H9 (cell line): ENCODE data around the gene APOL4. TPM values are rescaled to one million over a fixed set of nuclear protein-coding genes. Genes with fewer than 3 reads are reported as not detected.
"Not testable (repeated sequence)": the region's sequence is repeated elsewhere in the genome, so short reads cannot be mapped to it uniquely, and the experiment has no call there.

ENCODE experiments used
- DNase-seq: peaks from one replicate; pipeline ENCODE4 v3.0.0-alpha.2; 2017
- H2AFZ ChIP-seq: one replicate; pipeline ENCODE4 v1.6.1; 2013; ENCODE audit warnings: mild to moderate bottlenecking, low read length, control low read depth, moderate library complexity
- H2AK5ac ChIP-seq: 2 replicates; pipeline ENCODE4 v1.6.1; 2013; ENCODE audit warnings: low read length, control low read depth, mixed read lengths; ENCODE audit not compliant: insufficient read length
- H2BK120ac ChIP-seq: one replicate; pipeline ENCODE4 v1.6.1; 2013; ENCODE audit warnings: low read depth, mild to moderate bottlenecking, low read length, control low read depth, inconsistent platforms; ENCODE audit not compliant: poor library complexity, severe bottlenecking
- H2BK12ac ChIP-seq: 2 replicates; pipeline ENCODE4 v1.6.1; 2013; ENCODE audit warnings: low read length, control low read depth, mixed read lengths, low read depth; ENCODE audit not compliant: insufficient read length
- H2BK15ac ChIP-seq: 2 replicates; pipeline ENCODE4 v1.6.1; 2013; ENCODE audit warnings: low read depth, low read length, control low read depth
- H2BK20ac ChIP-seq: one replicate; pipeline ENCODE4 v1.6.1; 2013; ENCODE audit warnings: low read depth, mild to moderate bottlenecking, low read length, control low read depth, inconsistent platforms; ENCODE audit not compliant: poor library complexity, severe bottlenecking
- H2BK5ac ChIP-seq: 2 replicates; pipeline ENCODE4 v1.6.1; 2013; ENCODE audit warnings: low read length, control low read depth, mixed read lengths; ENCODE audit not compliant: insufficient read length
- H3K14ac ChIP-seq: 2 replicates; pipeline ENCODE4 v1.6.1; 2013; ENCODE audit warnings: low read length, control low read depth; ENCODE audit not compliant: insufficient read depth
- H3K18ac ChIP-seq: 2 replicates; pipeline ENCODE4 v1.6.1; 2013; ENCODE audit warnings: low read depth, mild to moderate bottlenecking, mixed read lengths, low read length, control low read depth; ENCODE audit not compliant: insufficient read length
- H3K23ac ChIP-seq: 2 replicates; pipeline ENCODE4 v1.6.1; 2013; ENCODE audit warnings: low read length, control low read depth, mixed read lengths, low read depth; ENCODE audit not compliant: insufficient read length
- H3K23me2 ChIP-seq: 2 replicates; pipeline ENCODE4 v1.6.1; 2013; ENCODE audit warnings: low read depth, mild to moderate bottlenecking, mixed read lengths, low read length, control low read depth; ENCODE audit not compliant: insufficient read length, poor library complexity, severe bottlenecking
- H3K27ac ChIP-seq: 2 replicates; pipeline ENCODE4 v1.5.1; 2013; ENCODE audit warnings: low read length, control low read depth, mixed read lengths, low read depth; ENCODE audit not compliant: insufficient read length
- H3K27me3 ChIP-seq: 2 replicates; pipeline ENCODE4 v1.6.1; 2013; ENCODE audit warnings: low read length, control low read depth, inconsistent platforms; ENCODE audit not compliant: insufficient read depth
- H3K4ac ChIP-seq: 2 replicates; pipeline ENCODE4 v1.6.1; 2013; ENCODE audit warnings: low read depth, mild to moderate bottlenecking, control low read depth, inconsistent platforms, low read length, moderate library complexity
- H3K4me1 ChIP-seq: 2 replicates; pipeline ENCODE4 v1.6.1; 2013; ENCODE audit warnings: low read length, control low read depth, inconsistent platforms; ENCODE audit not compliant: insufficient read depth
- H3K4me2 ChIP-seq: 2 replicates; pipeline ENCODE4 v1.6.1; 2013; ENCODE audit warnings: low read length, control low read depth, mixed read lengths; ENCODE audit not compliant: insufficient read length, insufficient read depth
- H3K56ac ChIP-seq: 2 replicates; pipeline ENCODE4 v1.6.1; 2013; ENCODE audit warnings: low read depth, mild to moderate bottlenecking, mixed read lengths, low read length, control low read depth; ENCODE audit not compliant: insufficient read length
- H3K79me1 ChIP-seq: 2 replicates; pipeline ENCODE4 v1.6.1; 2013; ENCODE audit warnings: low read depth, mild to moderate bottlenecking, moderate library complexity, low read length, control low read depth, inconsistent platforms; ENCODE audit not compliant: insufficient read depth, poor library complexity, severe bottlenecking
- H3K79me2 ChIP-seq: 2 replicates; pipeline ENCODE4 v1.6.1; 2013; ENCODE audit warnings: low read length, control low read depth, inconsistent platforms; ENCODE audit not compliant: insufficient read depth
- H3K9ac ChIP-seq: 2 replicates; pipeline ENCODE4 v1.6.1; 2013; ENCODE audit warnings: low read length, control low read depth, mixed read lengths; ENCODE audit not compliant: insufficient read length; ENCODE audit errors: extremely low read depth
- H3K9me3 ChIP-seq: one replicate; pipeline ENCODE4 v1.6.1; 2013; ENCODE audit warnings: low read depth, low read length, inconsistent platforms; ENCODE audit not compliant: control insufficient read depth
- H3T11ph ChIP-seq: one replicate; pipeline ENCODE4 v1.6.1; 2013; ENCODE audit warnings: mild to moderate bottlenecking, low read length, control low read depth, inconsistent platforms
- H4K20me1 ChIP-seq: one replicate; pipeline ENCODE4 v1.6.1; 2013; ENCODE audit not compliant: control insufficient read depth, insufficient read length, insufficient read depth
- H4K5ac ChIP-seq: 2 replicates; pipeline ENCODE4 v1.6.1; 2013; ENCODE audit warnings: low read depth, mild to moderate bottlenecking, mixed read lengths, low read length, control low read depth; ENCODE audit not compliant: insufficient read length
- H4K8ac ChIP-seq: replicated peaks from 2 replicates; pipeline ENCODE4 v1.6.1; 2013; ENCODE audit warnings: low read length, control low read depth, mixed read lengths, low read depth; ENCODE audit not compliant: insufficient read length
- H4K91ac ChIP-seq: 2 replicates; pipeline ENCODE4 v1.6.1; 2013; ENCODE audit warnings: low read depth, mild to moderate bottlenecking, moderate library complexity, mixed read lengths, low read length, control low read depth; ENCODE audit not compliant: insufficient read length
- H3K27ac Mint-ChIP-seq, 3 experiments: 2 replicates in 2 of 3; 3 replicates in 1 of 3; pipeline ENCODE4 v1.8.0; 2020 to 2021; ENCODE audit warnings: mixed read lengths in 3 of 3, mild to moderate bottlenecking in 1 of 3, moderate library complexity in 1 of 3
- H3K27me3 Mint-ChIP-seq: 2 replicates; pipeline ENCODE4 v1.8.0; 2021; ENCODE audit warnings: low read depth, mild to moderate bottlenecking, moderate library complexity, mixed read lengths
- H3K36me3 Mint-ChIP-seq, 3 experiments: 2 replicates in 2 of 3; 3 replicates in 1 of 3; pipeline ENCODE4 v1.8.0; 2020 to 2021; ENCODE audit warnings: low read depth in 3 of 3, mixed read lengths in 3 of 3; ENCODE audit not compliant: insufficient read depth in 1 of 3
- H3K4me1 Mint-ChIP-seq, 2 experiments: 2 replicates each; pipeline ENCODE4 v1.8.0; 2020; ENCODE audit warnings: mixed read lengths in 2 of 2
- H3K4me3 Mint-ChIP-seq, 2 experiments: 2 replicates in 1 of 2; 3 replicates in 1 of 2; pipeline ENCODE4 v1.8.0; 2020 to 2021; ENCODE audit warnings: mild to moderate bottlenecking in 2 of 2, mixed read lengths in 2 of 2, moderate library complexity in 1 of 2
- H3K9me3 Mint-ChIP-seq, 2 experiments: 2 replicates in 1 of 2; 3 replicates in 1 of 2; pipeline ENCODE4 v1.8.0; 2020; ENCODE audit warnings: mild to moderate bottlenecking in 2 of 2, mixed read lengths in 2 of 2, moderate library complexity in 1 of 2
- CTCF ChIP-seq: fragments of 200-600 bp; sonication (generic); conservative IDR thresholded peaks from 3 replicates; pipeline ENCODE4 v1.8.0; 2021; ENCODE audit warnings: antibody characterized with exemption, mild to moderate bottlenecking
- WGBS: extraction: QIAGEN DNeasy Blood & Tissue Kit; methylation state at CpG from one replicate; pipeline ENCODE4 v1.1.7; 2013; ENCODE audit warnings: missing lambda C conversion rate, low lambda C conversion rate, mixed read lengths; ENCODE audit not compliant: insufficient read length; ENCODE audit errors: extremely low coverage; 5-methylcytosine and 5-hydroxymethylcytosine counted together
- total RNA-seq: library from RNA; stranded (reverse); gene quantifications from 2 replicates; pipeline ENCODE4 v1.2.1, GENCODE V29; 2021

APOL4 gene
- total RNA-seq, 1 experiment from 2014 or later: not detected

GRCh38 chr22:36206255-36206654 is 4.6 kb upstream of the APOL4 start:
- Histone ChIP-seq H3K79me2 (no peaks in the 10 kb centered on the region), H4K5ac (no peak overlapping the region), H3K4me1 (no peaks in the 10 kb centered on the region), H4K20me1 (no peaks in the 10 kb centered on the region), H3K23me2 (no peaks in the 10 kb centered on the region), H2BK12ac (no peak overlapping the region), H3T11ph (no peak overlapping the region), H4K91ac (no peak overlapping the region), H2BK5ac (no peak overlapping the region), H3K9me3 (no peaks in the 10 kb centered on the region), H3K27me3 (no peaks in the 10 kb centered on the region), H2AK5ac (no peak overlapping the region), H2BK15ac (no peak overlapping the region), H3K4me2 (no peak overlapping the region), H2BK20ac (no peak overlapping the region), H3K14ac (no peak overlapping the region), H3K4ac (no peak overlapping the region), H3K18ac (no peak overlapping the region), H2AFZ (no peak overlapping the region), H3K79me1 (no peaks in the 10 kb centered on the region), H2BK120ac (no peak overlapping the region), H4K8ac (no peak overlapping the region), H3K9ac (no peak overlapping the region), H3K56ac (no peak overlapping the region), H3K27ac (no peak overlapping the region), H3K23ac (no peak overlapping the region)
- H3K27ac Mint-ChIP-seq: no peak overlapping the region
- no peak overlapping the region for H3K4me3 Mint-ChIP-seq
- no peak for TF ChIP-seq CTCF
- peaks cover 20 to 28% of the 10 kb centered on the region in 2 experiments for H3K4me1 Mint-ChIP-seq
- no peak for DNase-seq
- H3K27me3 Mint-ChIP-seq: peaks cover 11% of the 10 kb centered on the region
- H3K9me3 Mint-ChIP-seq: peaks cover 9 to 24% of the 10 kb centered on the region in 2 experiments
- no peaks in the 10 kb centered on the region; a peak in 2 of 7 replicates for H3K36me3 Mint-ChIP-seq
- no CpG with 5 or more reads among the region's 1 CpG for WGBS

- Mint-ChIP-seq H3K27me3 (peaks cover 11% of the 10 kb centered on the region), H3K9me3 (peaks cover 9 to 18% of the 10 kb centered on the region in 2 experiments), H3K4me1 (peaks cover 18 to 32% of the 10 kb centered on the region in 2 experiments)
- H2BK20ac ChIP-seq, H2BK5ac ChIP-seq, H2BK120ac ChIP-seq, DNase-seq, H3K14ac ChIP-seq, H3K4me2 ChIP-seq, H3K4ac ChIP-seq, H2AK5ac ChIP-seq, H4K5ac ChIP-seq, H3T11ph ChIP-seq, H3K18ac ChIP-seq, H3K9me3 ChIP-seq, H3K56ac ChIP-seq, H3K79me2 ChIP-seq, H4K20me1 ChIP-seq, H3K23me2 ChIP-seq, H3K27me3 ChIP-seq, H3K4me3 Mint-ChIP-seq, H3K9ac ChIP-seq, H4K8ac ChIP-seq, H3K27ac Mint-ChIP-seq, H4K91ac ChIP-seq, H3K23ac ChIP-seq, H3K79me1 ChIP-seq, H3K4me1 ChIP-seq, H2AFZ ChIP-seq, H2BK15ac ChIP-seq, H2BK12ac ChIP-seq, H3K27ac ChIP-seq, H3K36me3 Mint-ChIP-seq: not testable (repeated sequence)
- no CpG with 5 or more reads among the region's 5 CpGs for WGBS
Measured at GRCh38 chr22:36205573-36205972, 4.0 kb upstream of the APOL4 start.
